Measurements from ENCODE around the gene GK. TPM values are rescaled to one million over a fixed set of nuclear protein-coding genes. Genes with fewer than 3 reads are reported as not detected.
"Not testable (repeated sequence)": the region's sequence is repeated elsewhere in the genome, so short reads cannot be mapped to it uniquely, and the experiment has no call there.

Gene GK
- total RNA-seq, 1 experiment from 2014 or later: 5.5 TPM

GRCh38 chrX:30642642-30643041 is 10.6 kb upstream of the GK start:
- Histone ChIP-seq H3K4me3 (no peak overlapping the region), H3K36me3 (no peaks in the 10 kb centered on the region), H3K9me3 (no peaks in the 10 kb centered on the region), H3K27me3 (no peaks in the 10 kb centered on the region)
- DNase-seq: no peak

DNA sequence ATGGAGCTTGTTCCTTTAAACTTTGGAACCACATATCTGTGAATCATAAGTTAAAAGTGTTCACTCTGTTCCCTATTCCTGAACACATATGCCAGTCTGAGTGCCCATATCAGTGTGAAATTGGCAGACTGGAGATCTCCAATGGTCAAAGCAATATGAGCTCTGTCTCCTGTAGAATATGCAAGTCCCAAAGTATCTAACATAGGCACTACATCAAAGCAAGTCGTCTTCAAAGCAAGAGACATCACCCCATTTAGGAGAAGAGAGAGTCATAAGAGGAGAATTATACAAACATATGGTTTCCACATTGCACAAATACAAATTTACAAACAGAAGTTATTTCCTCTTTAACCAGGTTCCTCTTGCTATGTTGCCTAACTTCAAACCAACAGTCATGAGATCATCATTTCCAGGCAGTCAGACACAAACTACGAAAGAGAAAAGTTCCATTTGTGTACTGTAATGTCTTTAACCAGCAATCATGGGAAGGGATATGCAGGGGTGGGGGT is 9.9 kb upstream of the GK start:
- Histone ChIP-seq H3K36me3 (no peaks in the 10 kb centered on the region), H3K4me3 (no peak overlapping the region), H3K9me3 (no peaks in the 10 kb centered on the region), H3K27me3 (no peaks in the 10 kb centered on the region)
- no peak for DNase-seq

DNA sequence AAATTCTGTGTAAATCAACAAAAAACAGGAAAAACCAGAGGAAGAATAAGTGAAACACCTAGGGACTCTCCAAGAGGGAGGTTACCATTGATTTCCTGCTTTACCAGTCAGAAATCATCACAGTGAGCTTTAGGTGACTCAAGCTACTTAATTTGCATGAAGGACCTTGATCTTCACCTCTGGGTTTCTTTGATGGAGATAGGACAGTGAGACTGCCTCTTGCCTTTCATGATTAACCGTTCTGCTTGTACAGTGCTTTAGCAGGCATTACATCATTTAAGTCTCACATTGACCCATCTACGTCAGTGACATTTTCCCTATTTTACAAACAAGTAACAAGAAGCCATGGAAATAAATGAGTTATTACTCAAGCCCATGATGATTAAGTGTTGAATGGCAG is 3.4 kb upstream of the GK start:
- DNase-seq: no peak
- Histone ChIP-seq H3K36me3 (no peaks in the 10 kb centered on the region), H3K9me3 (no peaks in the 10 kb centered on the region), H3K4me3 (no peak overlapping the region), H3K27me3 (no peaks in the 10 kb centered on the region)

DNA sequence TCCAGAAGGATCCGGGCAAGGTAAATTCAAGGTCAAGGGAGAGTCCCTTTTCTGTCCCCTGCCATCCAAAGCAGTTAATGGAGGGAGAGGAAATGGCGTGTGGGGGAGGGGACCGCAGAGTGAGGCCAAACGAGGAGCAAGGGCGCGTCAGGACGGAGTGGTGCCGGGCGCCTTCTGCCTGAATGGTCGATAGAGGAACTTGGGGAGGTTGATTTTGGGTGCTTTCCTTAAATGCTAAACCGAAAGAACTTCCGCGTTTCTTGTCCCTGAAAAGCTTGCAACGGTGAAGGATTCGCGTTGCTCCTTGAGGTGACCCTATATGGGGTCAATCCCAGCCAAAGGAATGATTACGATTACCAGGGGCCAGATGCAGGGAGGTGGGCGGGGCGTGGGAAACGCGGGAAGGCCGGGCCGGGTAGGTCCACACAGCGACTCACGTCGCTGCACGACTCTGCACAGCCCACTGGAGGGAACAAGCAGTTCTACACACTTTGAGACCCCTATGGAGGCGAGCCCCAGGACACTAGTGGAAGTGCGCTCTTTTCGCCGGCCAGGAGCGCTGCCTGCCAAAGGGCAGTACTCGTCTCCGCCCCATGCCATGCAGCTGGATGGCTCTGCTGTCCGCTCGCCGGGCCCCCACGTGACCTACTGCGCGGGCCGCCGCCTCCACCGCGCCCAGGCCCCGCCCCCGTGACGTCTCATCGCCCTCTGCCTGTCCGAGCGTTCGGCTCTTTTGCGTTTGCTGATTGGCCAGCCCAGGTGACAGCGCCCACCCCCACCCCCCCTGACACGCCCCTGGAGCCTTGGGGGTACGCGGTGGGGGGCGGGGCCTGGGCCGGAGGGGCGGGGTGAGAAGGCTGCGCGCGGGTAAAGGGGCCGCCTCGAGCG is 452 bp upstream of the GK start:
- DNase-seq: peak; percentile 92
- no peaks in the 10 kb centered on the region for H3K9me3 ChIP-seq
- H3K4me3 ChIP-seq: peak overlapping the region; percentile 60
- H3K36me3 ChIP-seq: no peaks in the 10 kb centered on the region
- H3K27me3 ChIP-seq: no peaks in the 10 kb centered on the region

GRCh38 chrX:30654386-30654785 is 1.2 kb downstream of the GK start:
- not testable (repeated sequence) for H3K36me3 ChIP-seq, H3K27me3 ChIP-seq, H3K9me3 ChIP-seq, DNase-seq, H3K4me3 ChIP-seq

- Histone ChIP-seq H3K27me3 (no peaks in the 10 kb centered on the region), H3K9me3 (no peaks in the 10 kb centered on the region), H3K4me3 (no peak overlapping the region), H3K36me3 (no peaks in the 10 kb centered on the region)
- no peak for DNase-seq
These were observed 1.9 kb downstream of the GK start for GRCh38 chrX:30654989-30655607.

DNA sequence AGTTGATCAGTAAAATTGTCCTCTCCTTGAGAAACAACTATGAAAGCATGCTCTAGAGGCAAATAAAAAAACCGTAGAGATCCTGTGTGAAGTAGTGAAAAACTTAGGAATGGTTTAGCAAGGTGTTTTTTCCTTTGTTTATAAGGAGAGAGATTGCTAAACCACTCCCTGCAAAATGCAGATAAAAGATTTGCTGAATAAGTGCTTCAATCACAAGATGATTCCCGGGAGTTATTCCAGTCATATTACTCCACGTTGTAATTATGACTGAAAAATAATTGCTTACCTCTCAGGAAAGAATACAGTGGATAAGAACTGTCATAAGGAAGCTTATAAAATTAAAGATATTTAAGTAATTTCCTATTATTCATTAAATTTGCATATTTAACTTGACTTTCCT is 2.8 kb downstream of the GK start:
- no peak overlapping the region for H3K4me3 ChIP-seq
- no peaks in the 10 kb centered on the region for H3K36me3 ChIP-seq
- no peaks in the 10 kb centered on the region for H3K27me3 ChIP-seq
- H3K9me3 ChIP-seq: no peaks in the 10 kb centered on the region
- no peak for DNase-seq

- Histone ChIP-seq H3K9me3 (no peaks in the 10 kb centered on the region), H3K4me3 (no peak overlapping the region), H3K27me3 (no peaks in the 10 kb centered on the region), H3K36me3 (no peaks in the 10 kb centered on the region)
- DNase-seq: peak; percentile 22
These were observed 4.3 kb downstream of the GK start for GRCh38 chrX:30657196-30658161.

DNA sequence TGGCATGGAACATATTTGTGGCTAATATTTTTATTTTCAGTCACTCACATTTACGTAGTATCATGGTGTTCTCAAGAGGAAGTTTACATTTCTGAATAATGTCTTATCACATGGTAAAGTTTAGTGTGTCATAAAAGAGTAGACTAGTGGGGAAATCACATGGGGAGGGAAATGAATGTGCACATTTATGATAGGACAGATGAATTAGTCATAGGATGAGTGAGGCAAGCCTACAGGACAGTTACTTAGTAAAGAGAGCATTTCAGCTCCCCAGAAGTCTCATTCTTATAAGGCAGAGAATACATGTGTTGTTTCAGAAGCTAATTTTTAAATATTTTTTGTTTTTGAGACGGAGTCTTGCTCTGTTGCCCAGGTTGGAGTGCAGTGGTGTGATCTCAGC is 6.2 kb downstream of the GK start:
- Histone ChIP-seq H3K4me3 (no peak overlapping the region), H3K9me3 (no peaks in the 10 kb centered on the region), H3K36me3 (no peaks in the 10 kb centered on the region), H3K27me3 (no peaks in the 10 kb centered on the region)
- DNase-seq: no peak

- no peaks in the 10 kb centered on the region for H3K9me3 ChIP-seq
- H3K4me3 ChIP-seq: no peak overlapping the region
- no peak for DNase-seq
- no peaks in the 10 kb centered on the region for H3K27me3 ChIP-seq
- H3K36me3 ChIP-seq: no peaks in the 10 kb centered on the region
These were observed 8.0 kb downstream of the GK start for GRCh38 chrX:30661228-30661627.

DNA sequence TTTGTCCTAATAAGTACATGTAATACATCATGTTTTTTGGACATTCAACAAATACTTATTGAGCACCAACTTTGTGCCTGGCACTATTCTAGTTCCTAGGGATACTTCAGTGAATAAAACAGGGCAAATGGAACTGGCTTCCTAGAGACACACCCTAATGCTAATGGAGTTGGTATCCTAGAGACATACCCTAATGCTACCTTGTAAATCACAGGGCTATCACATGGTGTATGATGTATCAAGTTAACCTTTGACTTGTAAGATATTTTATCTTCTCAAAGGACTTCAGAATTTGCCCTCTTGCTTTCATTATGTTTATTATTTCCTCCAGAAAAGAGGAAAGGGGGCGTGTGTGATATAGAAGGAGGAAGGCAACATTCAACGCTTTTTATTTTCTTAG is 10.1 kb downstream of the GK start:
- no peak for DNase-seq

GRCh38 chrX:30665471-30665870 is 12.2 kb downstream of the GK start:
- Histone ChIP-seq H3K36me3 (no peaks in the 10 kb centered on the region), H3K27me3 (no peaks in the 10 kb centered on the region), H3K4me3 (no peak overlapping the region), H3K9me3 (no peaks in the 10 kb centered on the region)
- DNase-seq: no peak

More for the DNA sequence above, 10.1 kb downstream of the GK start:
- H3K36me3 ChIP-seq: no peaks in the 10 kb centered on the region
- H3K9me3 ChIP-seq: no peaks in the 10 kb centered on the region
- no peaks in the 10 kb centered on the region for H3K27me3 ChIP-seq
- no peak overlapping the region for H3K4me3 ChIP-seq

DNA sequence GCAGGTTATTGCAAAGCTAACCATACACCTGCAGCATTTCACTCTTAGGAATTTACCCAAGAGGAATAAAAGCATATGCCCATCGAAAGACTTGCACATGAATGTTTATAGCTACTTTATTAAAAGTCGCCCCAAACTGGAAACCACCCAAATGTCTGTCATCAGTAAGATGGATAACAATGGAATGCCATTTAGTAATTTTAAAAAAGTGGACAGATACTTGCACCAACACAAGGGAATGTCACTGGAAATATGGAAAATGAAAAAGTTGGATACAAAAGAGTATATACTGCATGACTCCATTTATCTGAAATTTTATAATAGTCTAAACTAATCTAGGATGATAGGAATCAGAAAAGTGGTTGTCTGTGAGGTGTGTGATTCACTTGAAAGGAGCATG is 12.9 kb downstream of the GK start:
- no peaks in the 10 kb centered on the region for H3K36me3 ChIP-seq
- no peak overlapping the region for H3K4me3 ChIP-seq
- no peaks in the 10 kb centered on the region for H3K9me3 ChIP-seq
- no peaks in the 10 kb centered on the region for H3K27me3 ChIP-seq
- no peak for DNase-seq

- no peak for DNase-seq
- H3K36me3 ChIP-seq: no peaks in the 10 kb centered on the region
- H3K27me3 ChIP-seq: no peaks in the 10 kb centered on the region
- no peaks in the 10 kb centered on the region for H3K9me3 ChIP-seq
- no peak overlapping the region for H3K4me3 ChIP-seq
These were observed 15.4 kb downstream of the GK start for GRCh38 chrX:30668581-30668980.

DNA sequence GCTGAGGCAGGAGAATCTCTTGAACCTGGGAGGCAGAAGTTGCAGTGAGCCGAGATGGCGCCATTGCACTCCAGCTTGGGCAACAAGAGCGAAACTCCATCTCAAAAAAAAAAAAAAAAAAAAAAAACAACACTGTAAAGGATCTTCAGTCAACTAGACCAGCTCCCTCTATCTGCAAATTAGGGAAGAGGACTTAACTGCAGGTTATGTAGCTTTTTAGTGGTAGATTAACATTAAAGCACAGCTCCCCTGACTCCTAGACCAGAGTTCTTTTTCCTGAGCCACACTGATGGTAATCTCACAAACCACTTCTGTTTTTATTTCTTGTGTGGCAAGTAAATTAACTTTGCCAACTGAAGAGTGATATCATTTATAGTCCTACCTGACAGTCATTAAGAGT is 18.0 kb downstream of the GK start:
- H3K27me3 ChIP-seq, H3K9me3 ChIP-seq, H3K4me3 ChIP-seq, DNase-seq, H3K36me3 ChIP-seq: not testable (repeated sequence)

- no peaks in the 10 kb centered on the region for H3K9me3 ChIP-seq
- H3K4me3 ChIP-seq: no peak overlapping the region
- no peaks in the 10 kb centered on the region for H3K27me3 ChIP-seq
- DNase-seq: no peak
- no peaks in the 10 kb centered on the region for H3K36me3 ChIP-seq
These were observed 20.0 kb downstream of the GK start for GRCh38 chrX:30673127-30673796.
